Measurements from ENCODE around the gene KIAA0825.

DNA sequence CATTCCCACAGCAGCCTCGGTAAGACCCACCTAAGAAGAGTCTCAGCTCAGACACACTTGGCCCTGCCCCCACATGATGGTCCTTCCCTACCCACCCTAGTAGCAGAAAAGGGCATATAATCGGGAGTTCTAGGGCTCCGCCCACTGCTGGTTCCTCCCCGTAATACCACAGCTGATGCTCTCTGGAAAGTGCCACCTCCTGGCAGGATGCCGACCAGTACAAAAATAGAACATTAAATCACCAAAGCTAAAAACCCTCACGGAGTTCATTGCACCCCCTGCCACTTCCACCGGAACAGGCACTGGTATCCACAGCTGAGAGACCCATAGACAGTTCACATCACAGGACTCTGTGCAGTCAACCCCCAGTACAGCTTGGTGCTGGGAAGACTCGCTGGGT is 271.3 kb downstream of the KIAA0825 start:
- no peak for TF ChIP-seq CTCF (IDR thresholded peaks at IDR 0.05)
- no peak for TF ChIP-seq POLR2A (IDR thresholded peaks at IDR 0.05)

All from testis (tissue), 2 donors.